HG03064 (cell line): Measurements from ENCODE around the gene XG.

ENCODE experiments used
- ATAC-seq: cut with Tn5 transposase; IDR thresholded peaks from one replicate; pipeline ENCODE4 v1.9.1; 2021; ENCODE audit warnings: low read depth; ENCODE audit not compliant: unreplicated experiment

XG gene

DNA sequence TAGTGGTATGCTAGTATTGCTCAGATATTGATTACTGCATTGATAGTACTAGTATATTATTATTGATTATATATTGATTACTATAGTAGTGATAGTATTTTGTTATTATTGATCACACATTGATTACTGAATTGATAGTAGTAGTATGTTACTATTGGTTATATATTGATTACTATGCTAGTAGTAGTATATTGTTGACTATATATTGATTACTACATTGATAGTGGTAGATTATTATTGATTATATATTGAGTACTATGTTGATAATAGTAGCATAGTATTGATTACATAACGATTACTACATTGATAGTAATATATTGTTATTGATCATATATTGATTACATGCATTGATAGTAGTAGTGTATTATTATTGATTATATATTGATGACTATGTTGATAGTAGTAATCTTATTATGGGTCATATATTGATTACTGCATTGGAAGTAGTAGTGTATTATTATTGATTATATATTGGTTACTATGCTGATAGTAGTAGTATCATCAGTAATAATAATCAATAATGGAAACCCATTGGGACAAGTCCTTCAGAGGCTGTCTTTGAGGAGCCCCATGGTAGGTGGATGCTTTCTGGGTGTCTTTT, 107.5 kb downstream of the XG start:
- ATAC-seq, result no peak

DNA sequence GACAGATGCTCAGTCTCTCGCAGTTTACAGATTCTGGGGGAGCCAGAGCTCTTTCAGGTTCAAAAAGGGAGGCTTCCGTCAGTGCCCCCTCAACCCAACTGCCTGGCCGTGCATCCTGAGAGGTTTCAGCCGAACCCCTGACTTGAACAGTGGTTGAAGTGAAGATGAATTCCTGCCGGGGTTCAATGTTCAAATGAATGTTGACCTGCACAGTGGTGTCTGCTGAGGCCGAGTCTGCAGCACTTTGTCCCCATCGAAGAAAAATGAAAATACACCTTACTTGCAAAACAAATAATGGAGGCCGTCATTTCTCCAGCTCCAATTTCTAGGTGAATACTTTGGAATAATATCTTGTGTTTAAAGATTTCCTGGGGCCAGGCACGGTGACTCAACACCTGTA, 110.6 kb downstream of the XG start:
- ATAC-seq, result no peak

DNA sequence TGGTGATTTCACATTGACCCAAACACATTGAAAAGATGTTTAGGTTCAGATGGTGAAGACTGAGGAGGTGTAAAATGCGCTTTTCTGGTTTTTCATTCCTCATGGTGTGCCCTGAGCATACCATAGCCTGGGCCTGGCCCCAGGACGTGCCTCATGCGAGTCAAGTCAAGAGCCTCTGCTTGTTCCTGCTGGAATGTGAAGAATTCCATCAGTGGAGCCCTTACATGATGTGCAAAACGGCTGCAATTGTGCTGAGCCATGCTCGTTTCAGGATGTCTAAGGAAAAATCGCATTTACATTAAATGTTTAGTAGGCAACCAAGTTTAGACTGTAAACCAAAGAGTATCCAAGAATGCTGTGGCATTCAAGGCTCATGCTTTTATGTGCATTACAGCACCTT, 111.8 kb downstream of the XG start:
- ATAC-seq, result no peak
